Peyer's patch (tissue), 4 donors: Measurements from ENCODE around the gene TBL1X.

Source experiments
- POLR2A ChIP-seq, 2 donors: fragments of 450-650 bp; IDR thresholded peaks; one replicate each; pipeline ENCODE4 v1.5.1; 2017; ENCODE audit warnings: antibody characterized with exemption in 2 of 2, mild to moderate bottlenecking in 2 of 2, moderate library complexity in 2 of 2
- TF ChIP-seq, protein P1 (sequence below), 6 experiments: fragments of 450-650 bp in 4 of 6; fragments of 200-600 bp in 2 of 6; sonication (generic) in 1 of 6; IDR thresholded peaks; one replicate each; pipeline ENCODE4 v1.5.1; 2017 to 2019; ENCODE audit warnings: antibody characterized with exemption in 6 of 6, mild to moderate bottlenecking in 3 of 6, moderate library complexity in 1 of 6

DNA sequence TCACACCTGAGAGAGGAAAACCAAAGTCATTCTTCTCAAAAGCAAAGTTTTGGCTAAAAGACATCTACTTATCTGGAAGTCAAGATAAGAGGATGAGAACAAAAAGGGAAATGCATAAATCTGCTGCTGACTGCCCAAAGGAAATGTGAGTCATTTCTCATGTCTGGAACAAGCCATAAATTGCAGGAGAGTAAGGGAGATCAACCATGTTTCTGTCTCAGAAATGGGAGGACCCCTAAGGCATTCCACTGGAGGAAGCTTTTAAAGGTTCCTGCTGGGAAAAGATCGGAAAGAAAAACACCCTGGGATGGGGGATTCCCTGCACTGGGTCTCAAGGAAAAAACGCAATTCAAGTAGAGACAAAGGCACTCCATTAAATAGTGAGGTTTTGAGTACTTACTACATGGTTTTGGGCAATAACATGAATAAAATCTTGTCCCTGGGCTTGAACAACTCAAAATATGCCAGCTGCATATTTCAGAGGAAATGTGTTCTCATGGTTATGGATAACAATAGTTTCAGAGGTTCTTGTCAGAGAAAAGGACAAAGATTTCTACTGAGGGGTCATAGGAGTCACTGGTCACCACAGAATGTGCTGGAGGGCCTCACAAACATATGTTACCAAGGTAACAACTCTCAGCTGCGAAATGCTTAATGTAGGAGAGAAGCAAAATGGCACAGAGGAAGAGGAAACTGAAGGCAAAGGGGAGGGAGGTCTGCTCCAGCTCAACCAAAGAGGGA is 281.5 kb downstream of the TBL1X start:
- TF ChIP-seq, protein P1, sequence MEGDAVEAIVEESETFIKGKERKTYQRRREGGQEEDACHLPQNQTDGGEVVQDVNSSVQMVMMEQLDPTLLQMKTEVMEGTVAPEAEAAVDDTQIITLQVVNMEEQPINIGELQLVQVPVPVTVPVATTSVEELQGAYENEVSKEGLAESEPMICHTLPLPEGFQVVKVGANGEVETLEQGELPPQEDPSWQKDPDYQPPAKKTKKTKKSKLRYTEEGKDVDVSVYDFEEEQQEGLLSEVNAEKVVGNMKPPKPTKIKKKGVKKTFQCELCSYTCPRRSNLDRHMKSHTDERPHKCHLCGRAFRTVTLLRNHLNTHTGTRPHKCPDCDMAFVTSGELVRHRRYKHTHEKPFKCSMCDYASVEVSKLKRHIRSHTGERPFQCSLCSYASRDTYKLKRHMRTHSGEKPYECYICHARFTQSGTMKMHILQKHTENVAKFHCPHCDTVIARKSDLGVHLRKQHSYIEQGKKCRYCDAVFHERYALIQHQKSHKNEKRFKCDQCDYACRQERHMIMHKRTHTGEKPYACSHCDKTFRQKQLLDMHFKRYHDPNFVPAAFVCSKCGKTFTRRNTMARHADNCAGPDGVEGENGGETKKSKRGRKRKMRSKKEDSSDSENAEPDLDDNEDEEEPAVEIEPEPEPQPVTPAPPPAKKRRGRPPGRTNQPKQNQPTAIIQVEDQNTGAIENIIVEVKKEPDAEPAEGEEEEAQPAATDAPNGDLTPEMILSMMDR (IDR thresholded peaks at IDR 0.05): no peak
- TF ChIP-seq POLR2A (IDR thresholded peaks at IDR 0.05): no peak
